ENCODE data around the gene LTBP2. TPM values are rescaled to one million over a fixed set of nuclear protein-coding genes. Genes with fewer than 3 reads are reported as not detected.

LTBP2 gene
- total and polyA plus RNA-seq, 2 of the 8 experiments (the other 6 are each of a cell fraction or from before 2014, with no cell fraction given), result 0.48 to 0.89 TPM

- no peak for TF ChIP-seq ATF3 (IDR thresholded peaks at IDR 0.05; ENCODE audit: insufficient read depth, low read depth, low read length)
These were observed 6.4 kb downstream of the LTBP2 start (continued) for GRCh38 chr14:74605531-74606223.

Measured in H1 (cell line).